HUES48 (cell line): ENCODE data around the gene RIC3.

Experiments
- H3K27ac ChIP-seq: one replicate; pipeline ENCODE4 v1.7.0; 2013; ENCODE audit warnings: low read depth, low read length, inconsistent platforms
- H3K27me3 ChIP-seq: 2 replicates; pipeline ENCODE4 v1.6.1; 2013; ENCODE audit warnings: mild to moderate bottlenecking, low read length; ENCODE audit not compliant: control insufficient read depth, insufficient read depth
- H3K36me3 ChIP-seq: 2 replicates; pipeline ENCODE4 v1.6.1; 2013; ENCODE audit warnings: low read length; ENCODE audit not compliant: control insufficient read depth, insufficient read depth
- H3K4me1 ChIP-seq: 2 replicates; pipeline ENCODE4 v1.6.1; 2013; ENCODE audit warnings: mild to moderate bottlenecking, low read length; ENCODE audit not compliant: control insufficient read depth, insufficient read depth
- H3K4me3 ChIP-seq: 2 replicates; pipeline ENCODE4 v1.5.1; 2013; ENCODE audit warnings: mild to moderate bottlenecking, low read depth, low read length
- H3K9ac ChIP-seq: 2 replicates; pipeline ENCODE4 v1.6.1; 2013; ENCODE audit warnings: mild to moderate bottlenecking, low read depth, low read length, moderate library complexity
- H3K9me3 ChIP-seq: 2 replicates; pipeline ENCODE4 v1.6.1; 2013; ENCODE audit warnings: low read length; ENCODE audit not compliant: control insufficient read depth, insufficient read depth

Gene RIC3

GRCh38 chr11:8105133-8105532 is 63.7 kb downstream of the RIC3 start:
- Histone ChIP-seq H3K9me3 (no peaks in the 10 kb centered on the region), H3K4me3 (no peak overlapping the region), H3K9ac (no peak overlapping the region), H3K27me3 (no peaks in the 10 kb centered on the region), H3K27ac (no peak overlapping the region), H3K4me1 (no peaks in the 10 kb centered on the region), H3K36me3 (peaks cover 85% of the 10 kb centered on the region)

DNA sequence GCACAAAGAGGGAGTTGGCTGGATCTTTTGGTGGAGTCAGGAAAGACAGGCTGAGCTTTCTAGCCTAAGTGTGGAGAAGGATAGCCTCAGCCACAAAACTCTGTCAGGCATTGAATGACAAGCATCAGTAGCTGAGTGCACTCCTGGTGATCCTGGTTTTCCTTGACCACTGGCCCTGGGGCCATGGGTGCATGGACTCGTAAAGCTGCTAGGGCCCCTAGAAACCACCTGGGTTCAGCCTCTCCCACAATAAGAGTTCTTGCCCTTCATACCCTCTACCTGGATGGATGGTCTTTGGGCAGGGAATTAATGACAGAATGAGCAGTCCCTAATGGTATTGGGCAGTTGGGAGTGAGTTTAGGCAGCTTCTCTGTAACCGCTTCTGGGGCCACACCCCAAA is 64.9 kb downstream of the RIC3 start:
- H3K27me3 ChIP-seq = no peaks in the 10 kb centered on the region
- H3K9ac ChIP-seq = no peak overlapping the region
- H3K36me3 ChIP-seq = peaks cover 77% of the 10 kb centered on the region
- H3K4me3 ChIP-seq = no peak overlapping the region
- H3K4me1 ChIP-seq = no peaks in the 10 kb centered on the region
- H3K27ac ChIP-seq = no peak overlapping the region
- H3K9me3 ChIP-seq = no peaks in the 10 kb centered on the region

DNA sequence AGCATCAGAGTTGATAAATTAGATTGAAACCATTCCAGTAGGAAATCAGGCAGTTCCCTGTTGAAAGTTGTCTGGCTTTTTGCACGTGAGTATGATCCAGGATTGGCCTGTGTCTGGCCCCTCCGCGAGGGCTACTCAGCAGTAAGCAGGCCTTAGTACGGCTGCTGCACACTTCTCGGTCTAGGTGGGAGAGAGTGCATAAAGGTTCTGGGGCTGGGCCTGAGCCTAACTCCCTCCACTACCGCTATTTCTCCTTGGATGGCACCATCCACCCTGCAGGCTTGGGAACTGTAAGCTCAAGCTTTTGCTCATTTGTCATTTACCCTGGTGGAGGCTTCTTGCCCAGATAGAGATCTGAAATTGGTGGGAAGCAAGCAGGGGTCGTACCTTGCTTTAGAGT is 65.9 kb downstream of the RIC3 start:
- Histone ChIP-seq H3K36me3 (peaks cover 75% of the 10 kb centered on the region), H3K27me3 (no peaks in the 10 kb centered on the region), H3K9me3 (no peaks in the 10 kb centered on the region), H3K4me3 (no peak overlapping the region), H3K4me1 (no peaks in the 10 kb centered on the region), H3K9ac (no peak overlapping the region), H3K27ac (no peak overlapping the region)

DNA sequence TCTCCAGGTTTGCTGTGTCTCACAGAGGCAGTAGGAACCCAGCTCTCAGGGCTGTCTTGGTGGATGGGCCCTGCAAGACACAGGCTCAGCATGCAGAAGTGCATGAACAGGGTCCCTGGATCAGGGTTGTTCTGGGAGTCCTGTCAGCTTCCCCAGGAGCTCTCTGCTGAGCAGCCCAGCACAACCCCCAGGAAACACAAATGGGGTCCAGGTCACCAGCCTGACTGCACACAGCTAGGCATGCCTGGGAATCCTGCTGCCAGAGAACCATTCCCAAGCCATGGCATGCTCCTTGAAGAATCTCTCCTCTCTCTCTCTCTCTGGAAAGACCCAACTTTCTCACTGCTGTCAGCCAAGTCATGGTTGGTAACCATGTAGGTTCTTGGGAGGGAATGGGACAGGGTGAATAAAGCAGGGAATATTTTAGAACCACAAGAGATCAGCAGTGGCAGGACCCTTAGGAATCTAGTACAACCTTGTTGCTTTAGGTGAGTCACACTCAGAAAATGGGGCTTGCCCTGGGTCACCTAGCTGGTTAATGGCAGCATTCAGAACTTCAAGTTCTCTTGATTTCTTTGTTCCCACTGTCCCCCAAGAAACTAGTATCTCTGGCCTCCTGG is 66.4 kb downstream of the RIC3 start:
- peaks cover 75% of the 10 kb centered on the region for H3K36me3 ChIP-seq
- H3K27ac ChIP-seq = no peak overlapping the region
- no peaks in the 10 kb centered on the region for H3K27me3 ChIP-seq
- no peak overlapping the region for H3K9ac ChIP-seq
- H3K4me1 ChIP-seq = no peaks in the 10 kb centered on the region
- no peak overlapping the region for H3K4me3 ChIP-seq
- H3K9me3 ChIP-seq = no peaks in the 10 kb centered on the region

DNA sequence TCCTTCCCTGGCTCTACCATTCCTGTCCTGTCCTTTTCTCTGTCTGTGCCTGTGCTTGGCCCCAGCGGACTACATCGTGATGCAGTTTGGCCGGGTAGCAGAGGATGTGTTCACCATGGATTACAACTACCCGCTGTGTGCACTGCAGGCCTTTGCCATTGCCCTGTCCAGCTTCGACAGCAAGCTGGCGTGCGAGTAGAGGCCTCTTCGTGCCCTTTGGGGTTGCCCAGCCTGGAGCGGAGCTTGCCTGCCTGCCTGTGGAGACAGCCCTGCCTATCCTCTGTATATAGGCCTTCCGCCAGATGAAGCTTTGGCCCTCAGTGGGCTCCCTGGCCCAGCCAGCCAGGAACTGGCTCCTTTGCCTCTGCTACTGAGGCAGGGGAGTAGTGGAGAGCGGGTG is 67.4 kb downstream of the RIC3 start:
- Histone ChIP-seq H3K9me3 (no peaks in the 10 kb centered on the region), H3K9ac (no peak overlapping the region), H3K36me3 (peaks cover 80% of the 10 kb centered on the region), H3K4me3 (no peak overlapping the region), H3K27me3 (no peaks in the 10 kb centered on the region), H3K27ac (no peak overlapping the region), H3K4me1 (no peaks in the 10 kb centered on the region)

DNA sequence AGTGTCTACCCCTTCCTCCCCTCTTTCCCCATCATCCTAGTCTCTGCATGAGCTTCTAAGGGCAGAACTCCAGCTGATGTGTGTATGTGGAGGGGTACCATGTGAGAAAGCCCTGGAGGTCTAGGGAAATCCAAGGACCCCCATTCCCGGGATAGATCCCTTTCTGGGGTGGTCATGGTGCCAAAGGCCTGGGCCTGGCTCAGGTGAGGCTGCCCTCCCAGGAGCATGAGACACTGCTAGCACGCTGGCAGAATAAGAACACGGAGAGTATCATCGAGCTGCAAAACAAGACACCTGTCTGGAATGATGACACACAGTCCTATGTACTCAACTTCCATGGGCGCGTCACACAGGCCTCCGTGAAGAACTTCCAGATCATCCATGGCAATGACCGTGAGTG is 68.2 kb downstream of the RIC3 start:
- Histone ChIP-seq H3K4me1 (no peaks in the 10 kb centered on the region), H3K9ac (no peak overlapping the region), H3K4me3 (no peak overlapping the region), H3K27ac (no peak overlapping the region), H3K36me3 (peaks cover 74% of the 10 kb centered on the region), H3K27me3 (no peaks in the 10 kb centered on the region), H3K9me3 (no peaks in the 10 kb centered on the region)

DNA sequence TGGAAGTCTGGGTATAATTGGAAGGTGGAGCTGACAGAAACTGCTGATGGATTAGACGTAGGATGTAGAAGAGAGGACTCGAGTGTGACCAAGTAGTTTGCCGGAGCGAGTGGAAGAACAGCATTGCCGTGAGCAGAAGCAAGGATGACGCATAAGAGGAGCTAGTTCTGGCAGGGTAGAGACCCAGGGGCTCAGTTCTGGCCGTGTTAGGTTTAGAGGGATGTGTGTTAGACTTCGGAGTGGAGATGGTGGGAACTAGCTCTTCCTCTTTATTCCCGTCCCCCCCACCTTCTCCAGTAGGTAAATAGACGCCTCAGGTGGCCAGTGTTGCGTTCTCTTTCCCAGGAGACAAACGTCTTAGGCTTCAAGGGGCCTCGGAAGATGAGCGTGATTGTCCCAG is 68.7 kb downstream of the RIC3 start:
- no peaks in the 10 kb centered on the region for H3K27me3 ChIP-seq
- H3K9ac ChIP-seq = no peak overlapping the region
- no peak overlapping the region for H3K27ac ChIP-seq
- H3K9me3 ChIP-seq = no peaks in the 10 kb centered on the region
- H3K4me1 ChIP-seq = no peaks in the 10 kb centered on the region
- H3K4me3 ChIP-seq = no peak overlapping the region
- peaks cover 71% of the 10 kb centered on the region for H3K36me3 ChIP-seq

- Histone ChIP-seq H3K36me3 (peaks cover 67% of the 10 kb centered on the region), H3K27me3 (no peaks in the 10 kb centered on the region), H3K27ac (no peak overlapping the region), H3K4me3 (no peak overlapping the region), H3K9ac (no peak overlapping the region), H3K9me3 (no peaks in the 10 kb centered on the region), H3K4me1 (no peaks in the 10 kb centered on the region)
Observed at GRCh38 chr11:8099291-8099899, 69.4 kb downstream of the RIC3 start.

- Histone ChIP-seq H3K36me3 (peaks cover 67% of the 10 kb centered on the region), H3K27ac (no peak overlapping the region)
Observed at GRCh38 chr11:8098879-8099278, 69.9 kb downstream of the RIC3 start.

DNA sequence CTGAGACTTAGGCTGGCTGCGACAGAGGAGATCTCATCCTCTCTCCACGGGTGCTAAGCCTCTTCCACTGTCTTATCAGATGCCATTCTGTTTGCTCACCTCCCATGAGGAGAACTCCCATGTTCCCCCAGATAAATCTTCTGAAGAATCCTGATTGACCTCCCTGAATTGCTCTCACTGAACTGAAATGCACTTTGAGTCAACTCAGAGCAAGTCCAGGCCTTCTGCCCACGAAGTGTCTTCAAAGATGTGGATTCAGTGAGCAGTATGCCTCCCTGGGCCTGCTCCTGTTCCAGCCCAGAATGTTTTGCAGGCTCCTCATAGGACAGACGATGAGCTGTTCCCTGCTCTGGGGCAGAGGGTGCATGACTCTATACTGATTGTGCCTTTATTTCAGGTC is 70.5 kb downstream of the RIC3 start:
- Histone ChIP-seq H3K4me3 (no peak overlapping the region), H3K36me3 (peaks cover 62% of the 10 kb centered on the region), H3K27me3 (no peaks in the 10 kb centered on the region), H3K9me3 (no peaks in the 10 kb centered on the region), H3K27ac (no peak overlapping the region), H3K9ac (no peak overlapping the region), H3K4me1 (no peaks in the 10 kb centered on the region)

More at GRCh38 chr11:8098879-8099278, 69.9 kb downstream of the RIC3 start:
- Histone ChIP-seq H3K9me3 (no peaks in the 10 kb centered on the region), H3K9ac (no peak overlapping the region), H3K27me3 (no peaks in the 10 kb centered on the region), H3K4me3 (no peak overlapping the region), H3K4me1 (no peaks in the 10 kb centered on the region)

- Histone ChIP-seq H3K4me3 (no peak overlapping the region), H3K4me1 (no peaks in the 10 kb centered on the region), H3K27me3 (no peaks in the 10 kb centered on the region), H3K9ac (no peak overlapping the region), H3K9me3 (no peaks in the 10 kb centered on the region), H3K36me3 (peaks cover 62% of the 10 kb centered on the region), H3K27ac (no peak overlapping the region)
Observed at GRCh38 chr11:8097926-8098325, 70.9 kb downstream of the RIC3 start.
